Mesothelial cell of epicardium (in vitro differentiated cells): ENCODE data around the gene THSD7A. TPM values are rescaled to one million over a fixed set of nuclear protein-coding genes. Genes with fewer than 3 reads are reported as not detected.

Source experiments
- DNase-seq, 2 experiments: peaks; one replicate each; pipeline ENCODE4 v3.0.0; 2021; ENCODE audit warnings: low spot score in 2 of 2; ENCODE audit not compliant: unreplicated experiment in 2 of 2
- H3K27ac Mint-ChIP-seq: 2 replicates; pipeline ENCODE4 v1.8.0; 2021; ENCODE audit warnings: mixed read lengths
- H3K27me3 Mint-ChIP-seq: 2 replicates; pipeline ENCODE4 v1.8.0; 2021; ENCODE audit warnings: low read depth, mixed read lengths
- H3K36me3 Mint-ChIP-seq: 2 replicates; pipeline ENCODE4 v1.8.0; 2021; ENCODE audit warnings: mixed read lengths
- H3K4me1 Mint-ChIP-seq: 2 replicates; pipeline ENCODE4 v1.8.0; 2021; ENCODE audit warnings: mixed read lengths
- H3K4me3 Mint-ChIP-seq: 2 replicates; pipeline ENCODE4 v1.8.0; 2021; ENCODE audit warnings: mild to moderate bottlenecking, moderate library complexity, mixed read lengths
- H3K9me3 Mint-ChIP-seq: 2 replicates; pipeline ENCODE4 v1.8.0; 2021; ENCODE audit warnings: mixed read lengths
- CTCF ChIP-seq: fragments of 200-600 bp; sonication (generic); IDR thresholded peaks from one replicate; pipeline ENCODE4 v1.5.0; 2021; ENCODE audit warnings: antibody characterized with exemption; ENCODE audit not compliant: unreplicated experiment
- total RNA-seq: library from RNA; stranded (reverse); gene quantifications from 3 replicates; pipeline ENCODE4 v1.2.1, GENCODE V29; 2021

The THSD7A gene
- total RNA-seq, 1 donor from 2014 or later = 13.4 TPM

GRCh38 chr7:11584406-11585031 lies 247.5 kb downstream of the THSD7A start:
- Mint-ChIP-seq H3K36me3 (no peaks in the 10 kb centered on the region), H3K9me3 (no peaks in the 10 kb centered on the region), H3K4me3 (no peak overlapping the region), H3K4me1 (peaks cover 6% of the 10 kb centered on the region), H3K27me3 (no peaks in the 10 kb centered on the region), H3K27ac (no peak overlapping the region)
- DNase-seq = no peak
- TF ChIP-seq CTCF = no peak

- DNase-seq = no peak
- H3K4me3 Mint-ChIP-seq = no peak overlapping the region
- H3K36me3 Mint-ChIP-seq = no peaks in the 10 kb centered on the region
- no peak overlapping the region for H3K27ac Mint-ChIP-seq
- no peaks in the 10 kb centered on the region for H3K4me1 Mint-ChIP-seq
- no peak for TF ChIP-seq CTCF
- H3K27me3 Mint-ChIP-seq = no peaks in the 10 kb centered on the region
- H3K9me3 Mint-ChIP-seq = no peaks in the 10 kb centered on the region
These were observed 252.9 kb downstream of the THSD7A start for GRCh38 chr7:11579141-11579540.

- no peaks in the 10 kb centered on the region for H3K27me3 Mint-ChIP-seq
- no peak for TF ChIP-seq CTCF
- no peak overlapping the region for H3K4me3 Mint-ChIP-seq
- no peaks in the 10 kb centered on the region for H3K4me1 Mint-ChIP-seq
- no peaks in the 10 kb centered on the region for H3K36me3 Mint-ChIP-seq
- H3K27ac Mint-ChIP-seq = no peak overlapping the region
- no peak for DNase-seq
- no peaks in the 10 kb centered on the region for H3K9me3 Mint-ChIP-seq
These were observed 255.7 kb downstream of the THSD7A start for GRCh38 chr7:11576310-11576709.

GRCh38 chr7:11573128-11573750 lies 258.8 kb downstream of the THSD7A start:
- Mint-ChIP-seq H3K4me3 (no peak overlapping the region), H3K27me3 (no peaks in the 10 kb centered on the region)
- TF ChIP-seq CTCF = no peak

GRCh38 chr7:11570922-11571550 lies 261.0 kb downstream of the THSD7A start:
- TF ChIP-seq CTCF = no peak
- Mint-ChIP-seq H3K4me3 (no peak overlapping the region), H3K4me1 (no peaks in the 10 kb centered on the region), H3K36me3 (peaks cover 1% of the 10 kb centered on the region), H3K9me3 (peaks cover 4% of the 10 kb centered on the region), H3K27me3 (no peaks in the 10 kb centered on the region), H3K27ac (no peak overlapping the region)
- no peak for DNase-seq

More at GRCh38 chr7:11573128-11573750, 258.8 kb downstream of the THSD7A start:
- Mint-ChIP-seq H3K27ac (no peak overlapping the region), H3K4me1 (no peaks in the 10 kb centered on the region), H3K36me3 (peaks cover 1% of the 10 kb centered on the region), H3K9me3 (peaks cover 4% of the 10 kb centered on the region)
- DNase-seq = no peak
